Testis (tissue), 3 donors: ENCODE data around the gene LARP4. TPM values are rescaled to one million over a fixed set of nuclear protein-coding genes. Genes with fewer than 3 reads are reported as not detected.
"Not testable (repeated sequence)": the region's sequence is repeated elsewhere in the genome, so short reads cannot be mapped to it uniquely, and the experiment has no call there.

ENCODE experiments used
- DNase-seq: peaks from one replicate; pipeline ENCODE4 v3.0.0-alpha.2; 2019
- H3K27ac ChIP-seq, 2 donors: fragments of 200-600 bp; sonication (generic); one replicate each; pipeline ENCODE4 v1.5.1; 2019
- H3K27me3 ChIP-seq: fragments of 200-600 bp; sonication (generic); one replicate; pipeline ENCODE4 v1.5.1; 2019
- H3K36me3 ChIP-seq: fragments of 200-600 bp; sonication (generic); one replicate; pipeline ENCODE4 v1.5.1; 2017; ENCODE audit warnings: low read depth; ENCODE audit errors: missing control alignments
- H3K4me1 ChIP-seq: fragments of 200-600 bp; sonication (generic); one replicate; pipeline ENCODE4 v1.5.1; 2019
- H3K4me3 ChIP-seq, 2 donors: fragments of 200-600 bp; sonication (generic); one replicate each; pipeline ENCODE4 v1.5.1; 2017 to 2019
- H3K9me3 ChIP-seq: fragments of 200-600 bp; sonication (generic); one replicate; pipeline ENCODE4 v1.5.1; 2017
- POLR2A ChIP-seq: fragments of 450-650 bp; IDR thresholded peaks from one replicate; pipeline ENCODE4 v1.6.1; 2017; ENCODE audit warnings: antibody characterized with exemption, mild to moderate bottlenecking, moderate library complexity
- WGBS, 2 donors: methylation state at CpG; one replicate each; pipeline ENCODE4 v1.1.5; 2018; 5-methylcytosine and 5-hydroxymethylcytosine counted together
- intact Hi-C: fragments of 100-400 bp; cut with DNase I; formaldehyde crosslinking; loops from one replicate; pipeline ENCODE4 v1.15.1; 2023; ENCODE audit warnings: low total_unique reads
- polyA plus RNA-seq: library from polyadenylated mRNA; stranded (reverse); fragments of 350-450 nt; fragmentation: Illumina TruSeq; extraction: RNeasy Lipid Tissue Mini Kit (QIAGEN cat#74804); gene quantifications from one replicate; pipeline ENCODE4 v1.2.3, GENCODE V29; 2014; ENCODE audit warnings: low read depth, low replicate concordance; ENCODE audit not compliant: insufficient read depth
- total RNA-seq, 2 donors: library from RNA; depleted of rRNA; stranded (reverse); fragments of >200 nt; gene quantifications; one replicate each; pipeline ENCODE4 v1.2.3, GENCODE V29; 2016
- TF ChIP-seq, protein P1 (sequence below), 3 experiments: fragments of 450-650 bp in 2 of 3; fragments of 200-600 bp in 1 of 3; sonication (generic) in 1 of 3; IDR thresholded peaks; one replicate each; pipeline ENCODE4 v1.5.1; 2016 to 2019; ENCODE audit warnings: antibody characterized with exemption in 3 of 3, mild to moderate bottlenecking in 2 of 3, moderate library complexity in 1 of 3

LARP4 gene
- total and polyA plus RNA-seq, 3 donors from 2014 or later = 20.9 to 38.3 (median 34.1) TPM

DNA sequence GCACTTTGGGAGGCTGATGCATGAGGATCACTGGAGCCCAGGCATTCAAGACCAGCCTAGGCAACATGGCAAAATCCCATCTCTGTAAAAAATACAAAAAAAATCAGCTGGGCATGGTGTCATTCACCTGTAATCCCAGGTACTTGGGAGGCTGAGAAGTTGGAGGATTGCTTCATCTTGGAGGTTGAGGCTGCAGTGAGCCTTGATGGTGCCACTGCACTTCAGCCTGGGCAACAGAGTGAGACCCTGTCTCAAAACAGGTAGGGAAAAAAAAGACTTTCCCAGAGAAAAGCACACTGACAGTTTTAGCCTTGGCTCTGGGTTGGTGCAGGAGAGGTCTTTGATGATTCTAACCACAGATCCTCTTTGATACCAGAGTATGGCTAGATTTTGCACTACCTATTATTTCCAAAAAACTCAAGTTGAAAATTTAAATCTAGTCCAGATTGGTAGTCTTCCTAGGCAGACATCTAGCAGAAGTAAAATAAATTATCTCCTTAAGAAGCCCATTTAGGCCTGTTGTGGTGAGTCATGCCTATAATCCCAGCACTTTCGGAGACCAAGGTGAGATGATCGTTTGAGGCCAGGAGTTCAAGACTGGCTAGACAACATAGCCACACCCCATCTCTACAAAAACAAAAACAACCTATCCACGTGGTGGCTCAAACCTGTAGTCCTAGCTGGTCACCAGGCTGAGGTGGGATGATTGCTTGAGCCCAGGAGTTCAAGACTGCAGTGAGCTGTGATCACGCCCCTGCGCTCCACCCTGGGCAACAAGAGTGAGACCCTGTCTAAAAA is 18.6 kb downstream of the LARP4 start:
- H3K27me3 ChIP-seq = no peaks in the 10 kb centered on the region
- no peaks in the 10 kb centered on the region for H3K9me3 ChIP-seq
- no peak overlapping the region for H3K4me3 ChIP-seq
- TF ChIP-seq, protein P1, sequence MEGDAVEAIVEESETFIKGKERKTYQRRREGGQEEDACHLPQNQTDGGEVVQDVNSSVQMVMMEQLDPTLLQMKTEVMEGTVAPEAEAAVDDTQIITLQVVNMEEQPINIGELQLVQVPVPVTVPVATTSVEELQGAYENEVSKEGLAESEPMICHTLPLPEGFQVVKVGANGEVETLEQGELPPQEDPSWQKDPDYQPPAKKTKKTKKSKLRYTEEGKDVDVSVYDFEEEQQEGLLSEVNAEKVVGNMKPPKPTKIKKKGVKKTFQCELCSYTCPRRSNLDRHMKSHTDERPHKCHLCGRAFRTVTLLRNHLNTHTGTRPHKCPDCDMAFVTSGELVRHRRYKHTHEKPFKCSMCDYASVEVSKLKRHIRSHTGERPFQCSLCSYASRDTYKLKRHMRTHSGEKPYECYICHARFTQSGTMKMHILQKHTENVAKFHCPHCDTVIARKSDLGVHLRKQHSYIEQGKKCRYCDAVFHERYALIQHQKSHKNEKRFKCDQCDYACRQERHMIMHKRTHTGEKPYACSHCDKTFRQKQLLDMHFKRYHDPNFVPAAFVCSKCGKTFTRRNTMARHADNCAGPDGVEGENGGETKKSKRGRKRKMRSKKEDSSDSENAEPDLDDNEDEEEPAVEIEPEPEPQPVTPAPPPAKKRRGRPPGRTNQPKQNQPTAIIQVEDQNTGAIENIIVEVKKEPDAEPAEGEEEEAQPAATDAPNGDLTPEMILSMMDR (IDR thresholded peaks at IDR 0.05) = no peak
- TF ChIP-seq POLR2A = no peak
- intact Hi-C loops = no loop called here
- no peak overlapping the region for H3K27ac ChIP-seq
- H3K4me1 ChIP-seq = no peaks in the 10 kb centered on the region
- whole genome bisulfite sequencing, 2 donors = 87 to 90% methylated on average over 5 of the region's 5 CpGs
- no peak for DNase-seq
- no peaks in the 10 kb centered on the region for H3K36me3 ChIP-seq

DNA sequence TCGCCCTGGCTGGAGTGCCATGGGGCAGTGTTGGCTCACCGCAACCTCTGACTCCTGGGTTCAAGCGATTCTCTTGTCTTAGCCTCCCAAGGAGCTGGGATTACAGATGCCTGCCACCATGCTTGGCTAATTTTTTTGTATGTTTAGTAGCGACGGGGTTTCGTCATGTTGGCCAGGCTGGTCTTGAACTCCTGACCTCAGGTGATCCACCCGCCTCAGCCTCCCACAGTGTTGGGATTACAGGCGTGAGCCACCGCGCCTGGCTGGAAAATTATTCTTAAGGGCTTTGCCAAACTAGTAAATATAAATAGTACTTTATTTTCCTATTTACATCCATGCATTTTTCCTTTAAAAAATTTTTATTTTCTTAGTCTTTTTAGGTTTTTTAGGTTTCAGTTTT is 22.2 kb downstream of the LARP4 start:
- H3K9me3 ChIP-seq, H3K4me3 ChIP-seq, H3K4me1 ChIP-seq, H3K27me3 ChIP-seq, intact Hi-C loops, DNase-seq, H3K36me3 ChIP-seq, H3K27ac ChIP-seq: not testable (repeated sequence)
- WGBS, 2 donors = 91 to 93% methylated on average over 10 of the region's 10 CpGs

DNA sequence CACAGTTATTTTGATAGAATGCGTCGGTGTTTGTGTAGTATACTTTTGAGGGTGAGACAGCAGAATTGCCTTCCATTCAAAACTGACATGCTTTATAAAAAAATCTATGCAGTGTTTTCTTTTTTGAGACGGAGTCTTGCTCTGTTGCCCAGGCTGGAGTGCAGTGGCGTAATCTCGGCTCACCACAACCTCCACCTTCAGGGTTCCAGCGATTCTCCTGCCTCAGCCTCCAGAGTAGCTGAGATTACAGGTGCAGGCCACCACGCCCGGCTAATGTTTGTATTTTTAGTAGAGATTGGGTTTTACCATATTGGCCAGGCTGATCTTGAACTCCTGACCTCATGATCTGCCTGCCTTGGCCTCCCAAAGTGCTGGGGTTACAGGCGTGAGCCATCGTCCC is 22.7 kb downstream of the LARP4 start:
- not testable (repeated sequence) for H3K36me3 ChIP-seq
- WGBS, 2 donors = 89 to 94% methylated on average over 10 of the region's 10 CpGs

DNA sequence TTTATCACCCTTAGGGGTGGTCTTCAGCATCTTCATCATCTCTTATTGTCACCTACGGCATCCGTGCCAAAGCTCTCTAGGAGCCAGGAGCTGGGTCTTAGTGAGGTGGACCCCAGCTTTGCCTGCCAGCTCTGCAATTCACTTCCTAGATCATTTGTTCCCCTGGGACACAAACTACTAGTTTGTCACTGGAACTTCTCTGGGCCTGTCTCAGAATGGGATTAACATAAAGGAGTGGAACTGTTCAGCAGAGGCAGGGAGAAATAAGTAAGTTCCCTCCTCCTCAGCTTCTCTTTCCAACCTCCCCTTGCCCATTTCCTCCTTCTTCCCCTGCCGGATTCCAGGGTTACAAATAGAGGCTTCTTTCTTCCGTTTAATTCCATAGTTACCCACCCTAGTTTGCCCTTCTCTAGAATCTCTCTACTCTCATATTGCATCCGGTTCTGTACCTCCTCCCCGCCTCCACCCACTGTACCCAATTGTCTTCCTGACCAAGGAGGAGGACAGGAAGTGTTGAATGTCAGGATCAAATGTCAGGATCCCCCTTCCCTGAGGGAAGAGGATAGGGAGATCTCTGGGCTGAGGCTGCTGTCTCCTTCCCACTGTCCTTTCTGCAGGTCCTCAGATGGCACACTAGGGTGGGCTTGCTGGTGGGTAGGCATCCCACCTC is 25.0 kb downstream of the LARP4 start:
- Histone ChIP-seq H3K4me1 (peaks cover 4% of the 10 kb centered on the region), H3K4me3 (no peak overlapping the region), H3K27ac (no peak overlapping the region), H3K27me3 (no peaks in the 10 kb centered on the region), H3K36me3 (no peaks in the 10 kb centered on the region), H3K9me3 (no peaks in the 10 kb centered on the region)
- WGBS, 2 donors = 70 to 74% methylated on average over 6 of the region's 6 CpGs
- intact Hi-C loops = no loop called here
- no peak for DNase-seq
- TF ChIP-seq POLR2A = no peak
- TF ChIP-seq, protein P1 (IDR thresholded peaks at IDR 0.05) = no peak

More for the DNA sequence above, 22.7 kb downstream of the LARP4 start:
- intact Hi-C loops, H3K27me3 ChIP-seq, H3K9me3 ChIP-seq, H3K4me1 ChIP-seq, H3K27ac ChIP-seq, H3K4me3 ChIP-seq, DNase-seq: not testable (repeated sequence)

DNA sequence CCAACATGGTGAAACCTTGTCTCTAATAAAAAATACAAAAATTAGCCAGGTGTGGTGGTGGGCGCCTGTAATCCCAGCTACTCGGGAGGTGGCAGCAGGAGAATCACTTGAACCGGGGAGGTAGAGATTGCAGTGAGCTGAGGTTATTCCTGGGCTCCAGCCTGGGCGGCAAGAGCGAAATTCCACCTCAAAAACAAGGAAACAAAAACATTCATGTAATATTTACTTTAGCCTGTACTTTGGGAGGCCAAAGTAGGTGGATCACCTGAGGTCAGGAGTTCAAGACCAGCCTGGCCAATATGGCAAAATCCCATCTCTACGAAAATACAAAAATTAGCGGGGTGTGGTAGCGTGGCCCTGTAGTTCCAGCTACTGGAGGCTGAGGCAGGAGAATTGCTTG is 31.0 kb downstream of the LARP4 start:
- intact Hi-C loops, H3K36me3 ChIP-seq: not testable (repeated sequence)

DNA sequence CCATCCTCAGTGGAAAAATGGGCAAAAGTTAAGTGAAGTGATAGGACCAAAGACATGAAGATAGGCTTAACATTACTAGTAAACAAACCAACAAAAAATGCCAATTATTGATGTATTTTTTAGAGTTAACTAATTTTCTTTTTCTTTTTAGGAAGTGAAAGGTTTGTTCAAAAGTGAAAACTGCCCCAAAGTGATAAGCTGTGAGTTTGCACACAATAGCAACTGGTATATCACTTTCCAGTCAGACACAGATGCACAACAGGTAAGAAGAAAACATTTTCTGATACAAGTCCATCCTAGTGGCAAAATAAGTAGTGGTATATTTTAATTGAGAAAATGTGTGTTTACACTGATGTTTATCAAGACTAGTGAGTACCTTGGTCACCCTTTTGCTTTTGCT is 39.6 kb downstream of the LARP4 start:
- intact Hi-C loops = no loop called here
- no peak overlapping the region for H3K4me3 ChIP-seq
- H3K27ac ChIP-seq = no peak overlapping the region
- no peaks in the 10 kb centered on the region for H3K27me3 ChIP-seq
- H3K36me3 ChIP-seq = no peaks in the 10 kb centered on the region
- no peaks in the 10 kb centered on the region for H3K4me1 ChIP-seq
- no peak for DNase-seq
- TF ChIP-seq, protein P1 (IDR thresholded peaks at IDR 0.05) = no peak
- no peak for TF ChIP-seq POLR2A
- no peaks in the 10 kb centered on the region for H3K9me3 ChIP-seq

More for the DNA sequence above, 31.0 kb downstream of the LARP4 start:
- not testable (repeated sequence) for H3K27me3 ChIP-seq, DNase-seq, H3K4me1 ChIP-seq, H3K27ac ChIP-seq, H3K4me3 ChIP-seq, H3K9me3 ChIP-seq
- WGBS, 2 donors = 84% methylated on average over 8 of the region's 8 CpGs
